Measurements from ENCODE around the gene GHRHR.
A peak's percentile ranks its signal among the peaks of the same experiment; 100 is the strongest.

GHRHR gene

GRCh38 chr7:30994206-30995100, 30.7 kb downstream of the GHRHR start:
- DNase-seq (ENCODE audit: low read depth) = no peak
- no peak overlapping the region for H3K4me3 ChIP-seq (ENCODE audit: low read depth, low read length)
- no peak for TF ChIP-seq CTCF (IDR thresholded peaks at IDR 0.05; ENCODE audit: low read depth, low read length)
- no peak for TF ChIP-seq MAX (IDR thresholded peaks at IDR 0.05; ENCODE audit: low read depth, low read length)
- no peak for TF ChIP-seq MYC (IDR thresholded peaks at IDR 0.05; ENCODE audit: low read depth, low read length)
- TF ChIP-seq POLR2A (IDR thresholded peaks at IDR 0.05; ENCODE audit: extremely low read depth, insufficient read length) = no peak

- no peak for TF ChIP-seq POLR2A (IDR thresholded peaks at IDR 0.05; ENCODE audit: extremely low read depth, insufficient read length)
- TF ChIP-seq CTCF (IDR thresholded peaks at IDR 0.05; ENCODE audit: low read depth, low read length) = no peak
- TF ChIP-seq MYC (IDR thresholded peaks at IDR 0.05; ENCODE audit: low read depth, low read length) = no peak
- TF ChIP-seq MAX (IDR thresholded peaks at IDR 0.05; ENCODE audit: low read depth, low read length) = peak; percentile 27; the same call in 1 of the 2 replicates
- DNase-seq (ENCODE audit: low read depth) = peak; percentile 53
- H3K4me3 ChIP-seq (ENCODE audit: low read depth, low read length) = no peak overlapping the region
These were observed 31.8 kb downstream of the GHRHR start for GRCh38 chr7:30995536-30995935.

- TF ChIP-seq MAX (IDR thresholded peaks at IDR 0.05; ENCODE audit: low read depth, low read length) = no peak
- no peak for TF ChIP-seq CTCF (IDR thresholded peaks at IDR 0.05; ENCODE audit: low read depth, low read length)
- no peak for TF ChIP-seq MYC (IDR thresholded peaks at IDR 0.05; ENCODE audit: low read depth, low read length)
- no peak for TF ChIP-seq POLR2A (IDR thresholded peaks at IDR 0.05; ENCODE audit: extremely low read depth, insufficient read length)
- H3K4me3 ChIP-seq (ENCODE audit: low read depth, low read length) = no peak overlapping the region
- DNase-seq (ENCODE audit: low read depth) = peak; percentile 88
These were observed 32.5 kb downstream of the GHRHR start for GRCh38 chr7:30996256-30996655.

GRCh38 chr7:30996883-30997282, 33.1 kb downstream of the GHRHR start:
- no peak for TF ChIP-seq POLR2A (IDR thresholded peaks at IDR 0.05; ENCODE audit: extremely low read depth, insufficient read length)
- no peak for TF ChIP-seq MAX (IDR thresholded peaks at IDR 0.05; ENCODE audit: low read depth, low read length)
- TF ChIP-seq MYC (IDR thresholded peaks at IDR 0.05; ENCODE audit: low read depth, low read length) = no peak
- TF ChIP-seq CTCF (IDR thresholded peaks at IDR 0.05; ENCODE audit: low read depth, low read length) = no peak
- DNase-seq (ENCODE audit: low read depth) = peak; percentile 56
- H3K4me3 ChIP-seq (ENCODE audit: low read depth, low read length) = no peak overlapping the region

GRCh38 chr7:30997316-30997715, 33.6 kb downstream of the GHRHR start:
- no peak overlapping the region for H3K4me3 ChIP-seq (ENCODE audit: low read depth, low read length)

GRCh38 chr7:30998180-30998579, 34.4 kb downstream of the GHRHR start:
- H3K4me3 ChIP-seq (ENCODE audit: low read depth, low read length) = no peak overlapping the region
- TF ChIP-seq MYC (IDR thresholded peaks at IDR 0.05; ENCODE audit: low read depth, low read length) (peak; percentile 42; the same call in 1 of the 2 replicates), CTCF (IDR thresholded peaks at IDR 0.05; ENCODE audit: low read depth, low read length) (no peak), POLR2A (IDR thresholded peaks at IDR 0.05; ENCODE audit: extremely low read depth, insufficient read length) (no peak), MAX (IDR thresholded peaks at IDR 0.05; ENCODE audit: low read depth, low read length) (peak; percentile 89)
- DNase-seq (ENCODE audit: low read depth) = peak; percentile 97

More at GRCh38 chr7:30997316-30997715, 33.6 kb downstream of the GHRHR start:
- TF ChIP-seq MYC (IDR thresholded peaks at IDR 0.05; ENCODE audit: low read depth, low read length) = no peak
- DNase-seq (ENCODE audit: low read depth) = no peak

All from NB4 (cell line).